Stimulated activated CD8-positive, alpha-beta memory T cell treated with anti-CD3 and anti-CD28 coated beads, Interleukin-12 subunit alpha, Interleukin-12 subunit beta, amount 100 ng/mL, for 4 hours (primary cell): ENCODE measurements around the gene SLC24A3.

Source experiments
- DNase-seq: peaks from one replicate; pipeline ENCODE4 v3.0.0-alpha.2; 2020; ENCODE audit warnings: low read depth

The SLC24A3 gene

DNA sequence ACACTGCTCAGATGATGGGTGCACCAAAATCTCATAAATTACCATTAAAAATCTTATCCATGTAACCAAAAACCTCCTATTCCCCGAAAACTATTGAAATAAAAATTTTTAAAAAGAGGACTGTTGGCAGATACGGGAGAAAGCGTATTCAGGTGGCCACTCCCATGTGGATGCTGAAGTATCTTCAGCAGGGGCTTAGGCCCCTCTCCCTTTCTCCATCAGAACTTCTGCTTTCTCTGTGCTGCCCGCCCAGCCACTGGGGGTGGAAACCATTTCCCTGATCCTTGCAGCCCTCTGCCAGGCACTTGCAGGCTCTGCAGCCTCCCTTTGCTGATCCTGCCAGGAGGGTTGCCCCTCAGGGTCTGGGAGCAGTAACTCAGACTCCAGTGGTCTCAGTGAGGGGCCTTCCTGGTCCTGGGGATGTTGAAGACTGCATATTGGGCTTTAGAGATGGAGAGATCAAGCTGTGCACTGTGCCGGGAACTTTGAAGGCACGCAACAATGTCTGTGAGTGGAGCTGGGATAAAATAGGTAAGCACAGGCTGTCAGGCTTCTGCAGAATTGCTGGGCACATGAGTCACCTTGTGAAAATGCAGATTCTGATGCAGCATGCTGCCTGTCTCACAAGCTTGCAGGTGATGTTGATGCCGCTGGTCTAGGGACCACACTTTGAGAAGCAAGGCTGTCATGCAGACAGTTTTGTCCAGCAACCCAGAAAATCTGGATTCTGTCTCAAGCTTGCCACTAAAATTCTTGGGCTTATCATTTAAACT lies 59.6 kb downstream of the SLC24A3 start:
- no peak for DNase-seq

DNA sequence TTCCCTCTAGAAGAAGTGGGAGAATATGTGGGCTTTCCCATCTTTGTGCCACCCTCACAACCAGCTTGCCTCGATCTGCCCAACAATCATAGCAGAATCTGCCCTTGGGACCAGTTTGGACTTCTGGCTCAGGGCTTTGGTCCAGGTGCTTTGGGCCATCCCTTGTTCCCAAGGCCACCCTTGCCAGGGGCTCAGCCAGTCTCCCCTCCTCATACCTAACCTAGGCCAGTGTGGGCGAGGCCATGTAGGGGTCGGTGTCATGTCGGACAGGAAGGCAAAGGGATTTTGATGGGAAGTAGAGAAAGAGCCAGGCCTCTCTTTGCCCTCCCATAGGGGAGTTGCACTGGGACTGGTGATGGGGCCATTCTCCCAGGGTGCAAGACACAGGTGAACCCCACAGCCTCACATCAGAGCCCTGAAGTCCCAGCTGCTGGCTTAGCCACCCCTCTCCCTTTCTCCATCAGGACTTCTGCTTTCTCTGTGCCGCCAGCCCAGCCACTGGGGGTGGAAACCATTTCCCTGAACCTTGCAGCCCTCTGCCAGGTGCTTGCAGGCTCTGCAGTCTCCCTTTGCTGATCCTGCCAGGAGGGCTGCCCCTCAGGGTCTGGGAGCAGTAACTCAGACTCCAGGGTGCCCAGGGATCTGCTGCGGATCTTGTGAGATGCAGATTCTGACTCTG lies 60.7 kb downstream of the SLC24A3 start:
- no peak for DNase-seq

- DNase-seq = no peak
Observed at GRCh38 chr20:19274001-19274400, 61.6 kb downstream of the SLC24A3 start.

- DNase-seq = no peak
Observed at GRCh38 chr20:19274412-19275015, 62.1 kb downstream of the SLC24A3 start.

GRCh38 chr20:19275038-19275629 lies 62.7 kb downstream of the SLC24A3 start:
- DNase-seq = no peak

GRCh38 chr20:19275630-19276071 lies 63.2 kb downstream of the SLC24A3 start:
- no peak for DNase-seq

DNA sequence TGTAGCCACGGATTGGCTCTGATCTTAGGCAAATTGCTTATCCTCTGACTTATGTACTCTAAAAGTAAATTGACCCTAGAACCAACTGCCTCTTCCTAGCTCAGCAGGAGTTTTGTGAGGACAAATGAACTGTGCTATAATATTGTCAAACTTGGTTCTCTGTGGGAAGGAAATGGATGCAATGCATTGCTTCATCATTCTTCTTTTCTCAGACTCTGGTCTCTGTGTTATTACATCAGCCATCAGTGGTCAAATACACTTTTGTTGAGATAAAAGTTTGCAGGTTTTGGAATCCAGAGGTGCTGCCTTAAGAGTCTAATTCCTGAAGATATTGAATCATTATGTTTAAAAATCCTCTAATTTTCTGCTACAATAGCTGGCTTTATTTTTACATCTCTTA lies 64.9 kb downstream of the SLC24A3 start:
- no peak for DNase-seq

DNA sequence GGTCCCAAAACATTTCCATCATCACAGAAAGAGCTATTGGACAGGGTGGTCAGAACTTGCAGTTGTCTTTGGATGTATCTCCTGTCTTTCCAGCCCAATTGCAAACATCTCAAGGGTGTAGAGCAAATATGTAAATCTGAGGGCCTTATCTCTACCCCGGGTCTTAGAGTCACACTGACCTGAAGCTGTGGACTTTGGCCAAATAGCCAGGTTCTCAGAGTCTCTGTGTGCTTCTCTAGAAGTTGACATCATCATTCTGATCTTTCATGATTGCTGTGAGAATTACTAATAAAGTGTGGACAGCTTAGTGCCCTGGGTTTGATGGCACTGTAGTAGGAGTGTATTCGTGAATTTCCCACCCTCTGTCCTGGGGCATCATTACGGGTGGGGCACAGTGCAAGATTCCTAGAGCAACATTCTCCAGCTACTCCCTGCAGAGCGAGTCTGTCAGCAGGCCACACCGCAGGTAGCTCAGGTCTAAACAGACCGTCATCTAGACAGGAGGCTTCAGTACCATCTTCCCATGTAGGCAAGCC lies 71.1 kb downstream of the SLC24A3 start:
- DNase-seq = no peak

GRCh38 chr20:19284400-19285178 lies 72.1 kb downstream of the SLC24A3 start:
- DNase-seq = no peak

DNA sequence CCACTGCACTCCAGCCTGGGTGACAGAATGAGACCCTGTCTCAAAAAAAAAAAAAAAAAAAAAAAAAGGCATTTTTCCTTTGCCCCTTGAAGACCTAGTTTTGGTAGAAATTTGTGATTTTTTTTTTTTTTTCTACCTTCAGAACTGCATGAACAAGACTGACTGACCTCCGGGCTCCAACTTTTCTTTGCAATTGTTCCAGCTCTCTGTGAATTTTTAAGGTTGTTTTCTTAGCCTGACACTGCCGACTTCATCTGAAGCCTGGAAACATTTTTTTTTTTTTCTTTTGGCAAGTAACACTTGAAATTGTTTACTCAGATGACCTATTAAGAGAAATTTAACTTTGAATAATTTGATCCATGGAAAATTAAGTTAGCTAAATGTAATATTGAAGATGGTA lies 73.0 kb downstream of the SLC24A3 start:
- DNase-seq = no peak

DNA sequence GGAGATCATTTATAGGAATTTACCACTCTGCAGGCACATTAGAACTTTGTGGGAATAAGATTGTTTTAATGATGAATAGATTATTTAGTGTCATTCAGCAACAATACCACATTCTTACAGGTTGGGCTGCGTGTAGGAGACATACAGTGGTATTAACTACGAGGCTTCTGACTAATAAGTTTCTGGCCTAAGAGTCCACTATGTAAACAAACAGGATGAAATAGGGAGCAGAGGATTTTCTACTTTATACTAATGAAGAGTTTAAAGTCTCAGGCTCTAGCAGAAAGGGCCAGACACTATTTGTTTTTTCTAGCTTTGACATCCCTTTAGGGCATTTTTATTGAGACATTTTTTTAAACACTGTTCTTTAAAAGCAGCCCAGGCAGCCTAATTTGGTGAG lies 75.6 kb downstream of the SLC24A3 start:
- DNase-seq = no peak

DNA sequence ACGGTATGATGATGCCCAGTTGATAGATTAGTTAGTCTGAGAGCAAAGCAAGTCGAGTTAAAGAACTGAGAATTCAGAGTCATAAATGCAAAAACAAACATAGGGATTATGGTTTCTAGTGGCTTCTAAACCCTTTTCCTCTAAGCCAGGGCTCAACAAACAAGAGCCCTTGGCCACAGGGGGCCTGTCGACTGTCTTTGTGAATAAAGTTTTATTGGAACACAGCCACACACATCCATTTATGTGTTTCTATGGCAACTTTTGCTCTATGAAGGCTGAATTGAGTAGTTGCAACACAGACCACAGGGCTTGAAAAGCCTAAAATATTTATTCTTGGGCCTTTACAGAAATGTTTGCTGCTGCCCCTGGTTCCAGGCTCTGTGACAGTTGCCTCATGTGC lies 76.2 kb downstream of the SLC24A3 start:
- DNase-seq = no peak

- no peak for DNase-seq
Observed at GRCh38 chr20:19289451-19289850, 77.0 kb downstream of the SLC24A3 start.

GRCh38 chr20:19291024-19291817 lies 78.8 kb downstream of the SLC24A3 start:
- no peak for DNase-seq

DNA sequence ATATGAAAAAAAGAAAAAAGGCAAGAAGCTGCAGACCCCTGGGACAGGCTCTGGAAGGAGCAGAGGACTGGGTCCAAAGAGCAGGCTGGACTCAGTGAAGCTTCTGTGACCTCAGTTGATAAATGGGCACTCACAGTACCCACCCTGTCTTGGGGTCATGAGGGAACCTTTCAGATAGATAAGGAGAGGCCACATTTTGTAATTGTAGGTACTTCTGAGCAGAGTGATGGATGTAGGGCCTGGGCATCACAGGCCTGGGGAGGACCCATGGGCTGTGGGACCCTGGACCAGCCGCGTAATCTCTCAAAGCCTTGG lies 79.3 kb downstream of the SLC24A3 start:
- no peak for DNase-seq

DNA sequence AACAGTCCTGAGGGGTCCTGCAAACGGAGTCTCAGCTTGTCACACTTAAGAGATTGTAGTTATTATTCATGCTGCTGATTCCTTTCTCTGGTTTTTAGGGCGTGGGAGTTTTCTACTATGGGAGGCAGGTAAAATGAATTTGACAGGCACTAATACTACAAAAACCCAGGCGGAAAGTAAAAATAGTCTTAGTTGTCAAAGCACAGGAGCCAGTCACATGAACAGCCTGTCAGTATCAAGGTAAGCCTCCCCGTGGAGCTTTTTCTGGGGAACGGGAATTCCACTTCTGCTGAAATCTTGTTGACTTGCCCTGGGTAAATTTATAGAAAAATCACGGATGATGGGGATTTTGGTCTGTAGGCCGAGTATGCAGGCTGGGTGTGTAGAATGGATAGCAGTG lies 79.8 kb downstream of the SLC24A3 start:
- DNase-seq = no peak

GRCh38 chr20:19295076-19295475 lies 82.6 kb downstream of the SLC24A3 start:
- DNase-seq = no peak

GRCh38 chr20:19298652-19299051 lies 86.2 kb downstream of the SLC24A3 start:
- DNase-seq = no peak

DNA sequence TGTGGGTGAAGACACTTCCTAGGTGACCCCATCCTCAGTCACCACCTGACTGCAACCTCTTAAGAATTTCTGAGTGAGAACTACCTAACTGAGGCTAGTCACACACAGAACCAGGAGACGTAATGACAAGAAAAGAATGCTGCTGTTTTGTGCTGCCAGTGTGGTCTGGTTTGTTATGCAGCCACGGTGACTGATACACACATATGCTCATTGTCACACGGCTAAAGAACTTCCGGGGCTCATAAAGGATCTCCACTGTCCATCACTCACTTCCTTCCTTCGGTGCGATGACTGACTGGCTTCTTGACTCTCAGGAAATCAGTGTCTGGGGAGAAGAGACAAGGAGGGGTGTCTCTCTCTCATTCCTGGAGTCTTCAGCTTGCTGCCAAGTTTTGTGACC lies 88.0 kb downstream of the SLC24A3 start:
- no peak for DNase-seq

DNA sequence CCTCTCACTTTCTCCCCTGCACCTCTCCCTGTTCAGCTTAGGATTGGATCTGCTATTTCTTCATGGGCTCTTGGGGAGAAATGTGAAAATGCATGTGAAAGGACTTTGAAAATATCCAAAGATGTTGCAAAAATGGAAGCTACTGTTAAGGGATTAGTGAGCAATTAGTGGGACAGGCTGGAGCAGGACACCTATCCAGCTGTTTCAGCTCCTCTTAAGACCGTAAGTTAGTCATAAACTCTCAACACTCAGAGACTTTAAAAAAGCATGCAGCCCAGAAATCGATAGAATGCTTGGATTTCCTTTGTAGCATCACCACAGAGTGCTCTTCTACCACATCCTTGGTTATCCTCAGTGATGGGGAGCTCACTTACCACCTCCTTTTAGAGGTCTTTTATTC lies 88.7 kb downstream of the SLC24A3 start:
- DNase-seq = no peak

DNA sequence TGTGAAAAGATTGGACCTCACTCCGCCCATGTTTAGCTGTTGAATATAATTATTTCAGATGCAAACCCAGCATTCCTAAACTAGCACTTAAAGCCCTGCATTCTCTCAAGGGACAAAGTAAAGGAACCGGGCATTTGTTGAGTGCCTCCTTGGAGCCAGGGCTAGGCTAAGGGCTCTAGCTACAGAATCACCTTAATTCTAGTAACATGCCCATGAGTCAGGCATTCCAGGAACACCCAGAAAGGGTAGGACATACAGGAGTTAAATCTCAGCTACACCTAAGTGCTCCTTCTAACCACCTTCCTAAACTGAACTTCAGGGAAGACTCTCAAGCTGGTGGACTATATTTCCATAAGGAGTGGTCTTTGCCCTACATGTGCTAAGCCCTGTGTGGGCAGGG lies 89.4 kb downstream of the SLC24A3 start:
- no peak for DNase-seq
